Adrenal gland (tissue), 12 donors: Measurements from ENCODE around the gene CNTNAP2. TPM values are rescaled to one million over a fixed set of nuclear protein-coding genes. Genes with fewer than 3 reads are reported as not detected.

ENCODE experiments used
- DNase-seq, 7 donors: peaks; one replicate each; pipeline ENCODE4 v3.0.0-alpha.2; 2019 to 2020
- H3K27ac ChIP-seq, 5 donors: fragments of 200-600 bp; sonication (generic) in 4 of 5; 1 replicate in 3 of 5; 2 replicates in 2 of 5; pipeline versions ENCODE4 v1.5.1 to v1.8.0; 2016 to 2020; ENCODE audit warnings: mild to moderate bottlenecking in 1 of 5
- H3K27me3 ChIP-seq: fragments of 200-600 bp; 2 replicates; pipeline ENCODE4 v1.8.0; 2021
- H3K36me3 ChIP-seq, 2 donors: fragments of 200-600 bp; replicated peaks in 1 of 2; 1 replicate in 1 of 2; 2 replicates in 1 of 2; pipeline versions ENCODE4 v1.5.1 to v1.8.0; 2018 to 2022
- H3K4me1 ChIP-seq, 2 donors: fragments of 200-600 bp; replicated peaks in 1 of 2; 1 replicate in 1 of 2; 2 replicates in 1 of 2; pipeline versions ENCODE4 v1.5.1 to v1.8.0; 2018 to 2021
- H3K4me3 ChIP-seq, 4 donors: fragments of 200-600 bp; sonication (generic) in 3 of 4; one replicate each; pipeline ENCODE4 v1.5.1; 2016 to 2018
- H3K9me3 ChIP-seq, 3 donors: fragments of 200-600 bp; sonication (generic) in 1 of 3; replicated peaks in 1 of 3; 1 replicate in 2 of 3; 2 replicates in 1 of 3; pipeline versions ENCODE4 v1.5.1 to v1.8.0; 2016 to 2021
- CTCF ChIP-seq, 6 experiments: fragments of 450-650 bp in 4 of 6; fragments of 200-600 bp in 2 of 6; sonication (generic) in 1 of 6; IDR thresholded peaks; 1 replicate in 5 of 6; 2 replicates in 1 of 6; pipeline versions ENCODE4 v1.5.1 to v1.8.0; 2016 to 2021; ENCODE audit warnings: antibody characterized with exemption in 6 of 6, mild to moderate bottlenecking in 2 of 6, moderate library complexity in 1 of 6
- POLR2A ChIP-seq, 2 donors: fragments of 450-650 bp; IDR thresholded peaks; one replicate each; pipeline ENCODE4 v1.6.1; 2017; ENCODE audit warnings: antibody characterized with exemption in 2 of 2, mild to moderate bottlenecking in 2 of 2, moderate library complexity in 1 of 2
- WGBS, 4 donors: extraction: QIAGEN DNeasy Blood & Tissue Kit in 2 of 4; methylation state at CpG; one replicate each; pipeline versions ENCODE4 v1.1.5 to v1.1.7; 2013 to 2017; 5-methylcytosine and 5-hydroxymethylcytosine counted together
- intact Hi-C, 2 donors: fragments of 100-400 bp; cut with DNase I; formaldehyde crosslinking; loops; one replicate each; pipeline versions ENCODE4 v1.14.1 to v1.15.0; 2022 to 2023
- polyA plus RNA-seq, 3 donors: library from polyadenylated mRNA; stranded (reverse); fragments of 200-250 nt in 2 of 3; fragments of 350-450 nt in 1 of 3; fragmentation: Illumina TruSeq in 1 of 3; extraction: RNeasy Lipid Tissue Mini Kit (QIAGEN cat#74804) in 1 of 3; gene quantifications; one replicate each; pipeline ENCODE4 v1.2.3, GENCODE V29; 2013 to 2014
- total RNA-seq, 9 donors: library from RNA; depleted of rRNA in 4 of 9; stranded (reverse); fragments of >200 nt in 4 of 9; fragments of 120-200 nt in 1 of 9; fragmentation: NEBNext Ultra II Directional in 1 of 9; extraction: Animal tissue kit (Norgen Biotek cat#: 25700) in 1 of 9; gene quantifications; one replicate each; pipeline versions ENCODE4 v1.1.0 to v1.2.4, GENCODE V29; 2013 to 2023
- donor health status: healthy with polysubstance abuse.
- donor health status: Bipolar disorder and iron deficiency.
- donor health status: DM: yes; HTN: yes; CAD: no.
- donor health status: DM: no; HTN: no; CAD: no.
- donor health status: DM: no; HTN: no; CAD: no.
- donor health status: DM: yes; HTN: yes; CAD: no.

The CNTNAP2 gene
- total and polyA plus RNA-seq, 12 donors, result 0.14 to 6.3 (median 1.8) TPM; not detected in 2

DNA sequence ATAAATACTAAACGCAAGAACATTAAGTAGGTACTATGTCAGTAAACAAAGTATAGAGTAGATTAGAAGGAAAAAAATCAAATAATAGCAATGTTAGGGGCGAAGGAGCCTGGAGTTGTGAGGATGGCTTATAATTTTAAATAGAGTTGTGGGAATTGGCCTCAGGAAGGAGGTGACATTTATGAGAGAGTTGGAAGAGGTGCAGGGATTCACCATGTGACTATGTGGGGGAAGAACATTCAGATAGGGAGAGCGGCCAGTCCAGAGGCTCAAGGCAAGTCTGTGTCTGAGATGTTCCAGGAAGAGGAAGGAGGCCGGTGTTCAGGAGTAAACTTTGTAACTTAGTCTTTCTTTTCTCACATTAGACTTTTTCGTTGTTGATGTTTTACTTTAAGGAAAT is 1695.3 kb downstream of the CNTNAP2 start:
- H3K4me3 ChIP-seq, result no peak overlapping the region
- WGBS, 4 donors, result 77 to 85% (median 84%) methylated on average over 5 of the region's 5 CpGs
- intact Hi-C loops, result no loop called here
- peaks cover 8 to 19% of the 10 kb centered on the region in 2 donors for H3K4me1 ChIP-seq
- no peaks in the 10 kb centered on the region for H3K9me3 ChIP-seq
- no peak for TF ChIP-seq POLR2A (IDR thresholded peaks at IDR 0.05)
- no peak for TF ChIP-seq CTCF (IDR thresholded peaks at IDR 0.05)
- no peak overlapping the region for H3K27ac ChIP-seq
- H3K36me3 ChIP-seq, result no peaks in the 10 kb centered on the region
- no peaks in the 10 kb centered on the region for H3K27me3 ChIP-seq
- no peak for DNase-seq

- Histone ChIP-seq H3K4me1 (peaks cover 8 to 19% of the 10 kb centered on the region in 2 donors), H3K9me3 (no peaks in the 10 kb centered on the region), H3K36me3 (no peaks in the 10 kb centered on the region), H3K27ac (no peak overlapping the region), H3K4me3 (no peak overlapping the region), H3K27me3 (no peaks in the 10 kb centered on the region)
- no peak for TF ChIP-seq POLR2A (IDR thresholded peaks at IDR 0.05)
- TF ChIP-seq CTCF (IDR thresholded peaks at IDR 0.05), result no peak
- DNase-seq, result no peak
- intact Hi-C loops, result no loop called here
Observed at GRCh38 chr7:147813316-147813715, 1696.7 kb downstream of the CNTNAP2 start.

GRCh38 chr7:147818317-147818716 is 1701.7 kb downstream of the CNTNAP2 start:
- Histone ChIP-seq H3K9me3 (no peaks in the 10 kb centered on the region), H3K36me3 (no peaks in the 10 kb centered on the region), H3K27ac (no peak overlapping the region), H3K4me3 (no peak overlapping the region), H3K4me1 (no peaks in the 10 kb centered on the region), H3K27me3 (no peaks in the 10 kb centered on the region)
- no peak for DNase-seq
- WGBS, 4 donors, result 40 to 54% (median 52%) methylated on average over 4 of the region's 4 CpGs
- intact Hi-C loops, result no loop called here
- no peak for TF ChIP-seq POLR2A (IDR thresholded peaks at IDR 0.05)
- TF ChIP-seq CTCF (IDR thresholded peaks at IDR 0.05), result no peak

- no peaks in the 10 kb centered on the region for H3K9me3 ChIP-seq
- WGBS, 4 donors, result 65 to 77% (median 67%) methylated on average over 4 of the region's 4 CpGs
- no peak overlapping the region for H3K4me3 ChIP-seq
- H3K27me3 ChIP-seq, result no peaks in the 10 kb centered on the region
- intact Hi-C loops, result no loop called here
- no peak for TF ChIP-seq POLR2A (IDR thresholded peaks at IDR 0.05)
- TF ChIP-seq CTCF (IDR thresholded peaks at IDR 0.05), result no peak
- H3K27ac ChIP-seq, result no peak overlapping the region
- no peaks in the 10 kb centered on the region for H3K36me3 ChIP-seq
- DNase-seq, result no peak
- no peaks in the 10 kb centered on the region for H3K4me1 ChIP-seq
Observed at GRCh38 chr7:147824671-147825070, 1708.1 kb downstream of the CNTNAP2 start.
